Stimulated activated CD4-positive, alpha-beta T cell treated with anti-CD3 and anti-CD28 coated beads, TNF-alpha, amount 100 ng/mL, for 4 hours (primary cell): ENCODE results near the gene JARID2.

Experiments used
- DNase-seq, 3 experiments: peaks; one replicate each; pipeline ENCODE4 v3.0.0-alpha.2; 2020; ENCODE audit warnings: low read depth in 3 of 3

Gene JARID2

DNA sequence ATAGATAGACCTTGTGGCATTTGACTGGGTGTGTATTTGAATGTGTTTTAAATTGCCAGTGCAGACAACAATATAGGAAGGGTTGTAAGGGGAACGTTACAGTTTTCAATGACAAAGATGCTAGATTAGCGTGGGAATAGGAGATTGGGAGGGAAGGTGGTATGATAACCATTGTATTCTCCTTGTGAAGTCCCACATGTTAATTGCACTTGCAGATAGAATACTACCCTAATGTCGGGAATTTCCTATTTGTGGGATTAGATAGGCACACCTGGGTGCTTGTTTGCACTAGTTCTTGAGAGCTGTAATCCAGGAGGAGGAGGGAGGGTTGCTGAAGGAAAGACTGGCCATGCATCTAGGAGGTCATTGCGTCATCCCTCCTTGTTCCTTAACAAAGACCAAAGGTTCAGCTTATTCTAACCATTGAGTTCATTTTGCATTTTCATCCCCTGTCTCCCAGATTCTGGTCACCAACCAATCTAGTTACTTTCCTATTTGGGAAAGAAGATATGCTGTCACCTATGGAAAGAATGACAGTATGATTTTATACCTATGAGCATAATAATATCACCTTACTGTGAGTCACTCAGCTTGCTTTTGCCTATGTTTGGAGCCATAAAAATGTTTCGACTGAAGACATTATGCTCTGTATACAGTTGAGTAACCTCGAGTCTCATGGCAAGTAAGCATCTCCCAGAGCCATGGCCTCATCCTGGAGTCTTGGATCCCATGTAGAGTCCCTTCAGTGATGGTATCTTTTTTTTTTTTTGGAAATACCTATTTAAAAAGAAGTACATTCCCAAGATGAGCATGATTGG, 215.5 kb downstream of the JARID2 start:
- no peak for DNase-seq

DNA sequence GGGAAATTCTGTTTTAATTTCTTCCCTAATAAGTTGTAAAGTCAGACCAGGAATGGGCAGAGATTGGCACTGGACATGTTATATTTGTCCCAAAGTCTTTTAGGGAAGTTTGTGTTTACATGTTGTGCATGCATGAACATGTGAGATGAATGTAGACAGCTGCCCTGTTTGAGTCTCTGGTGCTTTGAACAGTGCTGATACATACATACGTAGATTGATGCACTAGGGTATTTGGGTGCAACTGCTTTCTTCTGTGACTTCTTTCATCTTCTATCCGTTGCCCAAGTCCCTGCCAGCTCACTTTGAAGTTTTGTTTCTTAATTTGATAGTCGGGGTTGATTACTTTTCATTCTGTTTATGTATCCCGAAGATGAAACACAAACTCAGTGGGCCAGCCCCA, 216.4 kb downstream of the JARID2 start:
- no peak for DNase-seq

DNA sequence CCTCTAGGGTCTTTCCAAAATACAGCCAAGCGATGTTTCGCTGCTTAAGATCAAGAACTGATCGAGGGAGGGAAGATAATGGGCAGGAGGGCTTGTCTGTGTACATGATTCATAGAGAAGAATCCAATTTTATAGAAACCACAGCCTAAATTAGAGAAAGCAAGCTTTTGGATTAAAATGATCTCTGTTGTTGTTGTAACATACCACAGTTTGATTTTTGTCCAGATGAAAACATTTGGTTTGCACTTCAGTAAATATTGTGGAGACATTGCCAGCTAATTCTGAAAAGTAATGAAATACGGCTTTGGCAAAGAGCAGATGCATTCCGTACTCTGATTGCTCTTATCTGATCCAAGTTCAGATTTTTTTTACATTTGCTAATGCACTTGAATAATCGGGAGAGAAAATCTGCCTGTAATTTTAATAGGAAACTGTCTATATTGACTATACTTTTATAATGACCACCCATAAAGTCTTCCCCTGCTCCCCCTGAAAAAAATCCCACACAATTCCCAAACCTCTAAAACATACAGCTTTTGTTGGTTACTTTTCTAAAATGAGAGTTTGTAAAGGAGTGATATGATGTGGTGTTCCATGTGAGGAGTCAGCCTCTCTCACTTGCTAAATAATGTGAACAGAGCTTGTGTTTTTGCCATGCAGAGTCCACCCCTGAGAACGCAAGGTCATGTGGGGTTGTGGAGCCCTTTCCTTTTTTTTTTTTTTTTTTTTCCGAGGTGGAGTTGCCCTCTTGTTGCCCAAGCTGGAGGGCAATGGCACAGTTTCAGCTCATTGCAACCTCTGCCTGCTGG, 217.1 kb downstream of the JARID2 start:
- DNase-seq = no peak

DNA sequence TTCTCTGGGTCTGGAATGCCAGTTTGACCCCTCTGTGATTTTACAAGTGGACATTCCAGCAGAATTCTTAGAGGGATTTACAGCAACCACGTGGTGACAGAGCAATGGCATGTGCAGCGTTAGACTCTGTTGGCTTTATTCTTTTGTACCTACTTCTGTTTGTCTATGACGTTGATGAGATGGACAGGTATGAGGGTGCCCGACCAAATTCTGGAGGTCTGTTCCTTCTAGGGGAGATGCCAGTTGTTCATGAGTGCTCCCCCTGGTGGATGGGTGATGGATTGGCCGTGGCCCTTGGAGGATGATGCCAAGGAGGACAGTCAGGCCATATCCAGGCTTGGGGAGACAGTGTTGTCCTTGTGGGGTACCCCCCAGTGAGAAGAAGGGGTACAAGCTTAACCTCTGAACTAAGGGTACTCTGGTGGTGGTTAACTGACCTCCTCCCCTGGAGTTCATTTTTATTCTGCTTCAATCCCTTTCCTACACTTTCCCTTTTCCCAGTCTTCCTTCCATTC, 218.4 kb downstream of the JARID2 start:
- DNase-seq = peak; percentile 20 to 44 (median 36)

DNA sequence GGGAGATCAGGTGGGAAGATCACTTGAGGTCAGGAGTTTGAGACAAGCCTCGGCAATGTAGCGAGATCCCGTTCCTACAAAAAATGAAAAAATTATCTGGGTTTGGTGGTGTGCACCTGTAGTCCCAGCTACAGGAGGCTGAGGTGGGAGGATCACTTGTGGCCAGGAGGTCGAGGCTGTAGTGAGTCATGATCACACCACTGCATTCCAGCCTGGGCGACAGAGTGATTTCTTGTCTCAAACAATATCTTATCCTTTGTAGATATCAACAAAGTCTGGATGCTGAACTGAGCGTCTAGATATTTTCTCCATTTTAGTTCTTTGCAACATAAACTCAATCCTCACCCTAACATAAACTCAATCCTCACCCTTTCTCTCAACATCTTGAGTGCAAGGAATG, 219.3 kb downstream of the JARID2 start:
- DNase-seq = no peak

DNA sequence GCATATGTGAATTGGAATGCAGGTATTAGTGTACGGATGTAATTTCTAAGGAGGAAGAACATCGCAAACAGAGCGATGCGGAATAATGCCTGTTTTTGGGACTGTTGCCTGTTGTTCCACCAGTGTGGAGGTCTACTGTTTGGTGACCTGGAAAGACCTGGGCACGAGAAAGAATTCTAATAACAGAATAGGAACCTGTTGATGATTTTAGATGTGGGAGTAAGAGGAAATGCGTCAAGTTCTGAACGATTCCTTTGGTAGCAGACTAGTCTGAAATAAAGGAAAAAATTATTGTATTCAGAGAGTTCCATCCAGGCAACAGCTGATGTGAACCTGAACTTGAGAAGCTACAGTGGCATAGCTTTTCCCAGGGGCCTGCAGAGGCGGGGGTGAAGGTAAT, 224.9 kb downstream of the JARID2 start:
- DNase-seq = no peak

DNA sequence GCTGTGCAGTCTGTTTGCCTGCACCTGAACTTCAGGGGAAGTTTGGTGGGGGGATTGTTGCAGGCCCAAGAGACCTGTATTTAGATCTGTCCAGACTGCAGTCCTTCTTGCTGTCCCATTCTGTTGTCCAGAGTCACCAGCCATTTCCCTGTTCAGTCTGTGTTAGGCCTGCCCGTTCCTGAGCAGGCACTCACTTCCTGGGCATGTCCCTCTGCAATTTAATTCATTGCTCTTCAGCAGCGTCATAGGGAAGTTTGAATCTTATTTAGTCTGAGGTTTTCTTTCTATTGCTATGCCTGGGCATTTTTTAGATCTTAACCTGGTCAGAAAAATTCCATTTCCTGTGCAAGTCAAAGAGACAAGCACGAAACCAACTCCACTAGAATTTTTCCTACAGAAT, 226.8 kb downstream of the JARID2 start:
- DNase-seq = no peak

DNA sequence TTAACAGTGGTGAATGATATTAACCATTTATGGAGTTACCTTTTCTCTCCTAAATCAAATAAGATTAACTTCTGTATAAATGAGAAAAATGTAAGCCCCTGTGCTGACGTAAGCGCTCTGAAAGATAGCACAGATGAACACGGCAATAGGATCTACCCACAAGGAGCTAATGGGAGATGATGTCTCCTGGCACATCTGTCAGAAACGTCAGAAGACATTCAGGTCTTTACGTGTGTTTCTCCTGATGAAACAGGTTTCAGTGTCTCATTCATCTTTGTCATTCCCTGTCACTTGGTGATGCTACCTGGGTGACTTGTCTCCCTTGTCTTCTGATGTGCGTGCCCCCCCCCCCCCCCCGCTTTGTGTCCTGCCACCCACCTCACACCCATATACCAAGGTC, 227.3 kb downstream of the JARID2 start:
- DNase-seq = no peak

DNA sequence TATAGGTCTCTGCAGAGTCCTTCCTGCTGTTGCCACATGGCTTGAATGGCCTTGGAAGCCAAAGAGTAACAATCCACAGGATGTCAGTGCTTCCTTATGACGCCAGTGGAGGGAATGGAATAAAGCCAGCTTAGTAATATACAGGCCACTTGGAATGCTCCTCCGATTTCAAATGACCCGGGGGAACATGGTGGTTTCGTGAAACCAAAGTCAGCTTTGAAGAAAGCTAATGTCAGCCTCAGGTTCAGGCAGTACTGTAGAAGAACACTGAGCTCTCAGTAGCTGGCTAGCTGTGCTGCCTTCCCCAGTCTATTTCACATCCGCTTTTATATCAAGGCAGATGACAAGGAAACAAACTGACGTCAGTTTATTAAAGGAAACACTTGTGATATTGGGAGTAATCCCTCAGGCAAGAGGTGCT, 227.9 kb downstream of the JARID2 start:
- no peak for DNase-seq

DNA sequence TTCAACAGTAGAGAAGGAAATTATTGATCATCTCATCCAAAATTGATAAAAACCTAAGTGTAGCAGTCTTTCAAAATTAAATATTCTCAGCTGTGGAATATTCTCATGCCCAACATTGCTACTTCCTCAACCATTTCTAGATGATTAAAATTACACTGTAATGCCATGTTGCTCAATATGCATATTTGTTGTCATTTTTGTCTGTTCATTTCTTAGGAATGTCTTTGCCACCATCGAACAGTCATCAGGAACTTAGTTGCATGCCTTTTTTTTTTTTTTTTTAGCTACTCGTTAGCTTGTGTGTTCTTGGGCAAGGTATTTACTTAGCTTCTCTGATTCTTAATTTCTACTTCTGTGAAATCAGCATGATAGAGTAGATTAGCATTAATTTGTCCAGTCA, 228.3 kb downstream of the JARID2 start:
- no peak for DNase-seq

DNA sequence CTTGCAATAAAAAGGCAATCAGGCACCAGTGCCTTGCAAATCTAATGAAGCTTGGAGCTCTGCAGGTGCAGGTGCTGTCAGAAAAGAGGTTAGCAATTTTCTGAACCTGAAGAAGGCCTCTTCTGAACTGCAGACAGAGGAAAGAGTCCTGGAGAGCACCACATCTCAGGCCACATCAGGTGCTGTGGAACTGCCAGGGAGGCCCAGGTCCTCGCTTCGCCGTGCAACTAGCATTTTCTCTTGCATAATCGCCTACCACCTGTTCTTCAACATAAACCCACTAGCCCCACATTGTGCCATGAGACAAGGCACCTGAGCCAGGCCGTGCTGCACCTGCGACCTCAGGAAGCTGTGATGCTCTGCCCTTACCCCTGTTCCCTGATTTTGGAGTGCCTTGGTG, 229.4 kb downstream of the JARID2 start:
- DNase-seq = no peak

DNA sequence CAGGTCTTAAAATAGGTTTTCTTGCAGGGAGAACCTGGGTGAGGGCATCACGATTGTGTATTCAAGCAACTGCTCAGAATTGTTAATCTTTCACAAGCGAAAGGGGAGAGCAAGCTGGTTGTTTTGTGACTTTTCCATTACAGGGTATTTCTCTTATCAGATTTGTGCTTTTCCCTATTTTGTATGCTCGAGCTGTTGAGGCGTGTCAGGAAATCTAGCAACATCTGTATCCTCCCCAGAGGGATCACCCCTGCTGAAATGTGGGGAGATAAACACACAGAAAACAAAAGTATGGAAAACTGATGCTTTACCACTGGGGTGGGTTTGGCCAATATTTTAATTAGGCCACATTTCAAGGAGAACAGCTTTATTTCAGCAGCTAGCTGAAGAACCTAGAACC, 230.0 kb downstream of the JARID2 start:
- no peak for DNase-seq

DNA sequence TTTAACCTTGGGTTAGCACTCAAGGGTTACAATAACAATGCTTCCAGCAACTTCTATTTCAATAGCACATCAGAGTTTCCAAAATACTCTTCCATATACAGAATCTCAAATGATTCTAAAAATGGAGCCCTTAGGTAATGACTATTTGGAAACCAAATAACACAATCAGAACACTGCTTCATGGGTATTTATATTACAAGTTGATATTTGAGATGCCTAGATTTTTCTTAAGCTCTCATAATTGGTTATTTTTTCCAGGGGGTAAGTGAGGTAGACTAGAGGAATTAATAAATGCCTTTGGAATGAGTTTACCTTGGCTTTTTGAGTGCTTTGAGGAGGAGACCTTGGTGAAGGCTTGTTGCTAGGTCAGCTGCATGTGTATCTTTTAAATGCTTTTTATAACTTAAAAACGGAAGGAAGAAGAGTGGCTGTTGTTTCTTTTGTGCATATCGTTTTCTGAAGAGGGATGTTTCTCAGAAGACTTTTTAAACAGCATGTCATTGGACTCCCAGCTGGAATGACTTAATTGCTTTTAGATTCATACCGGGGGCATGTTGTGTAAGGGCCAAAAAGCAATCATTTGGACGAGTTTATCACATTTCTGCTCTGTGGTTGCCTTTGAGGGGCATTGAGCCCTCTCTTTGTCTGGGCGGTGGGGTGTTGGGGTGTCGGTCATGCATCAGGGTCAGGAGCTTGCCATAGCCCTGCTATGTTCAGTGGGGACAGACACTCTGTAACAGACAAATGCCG, 230.9 kb downstream of the JARID2 start:
- DNase-seq = no peak

DNA sequence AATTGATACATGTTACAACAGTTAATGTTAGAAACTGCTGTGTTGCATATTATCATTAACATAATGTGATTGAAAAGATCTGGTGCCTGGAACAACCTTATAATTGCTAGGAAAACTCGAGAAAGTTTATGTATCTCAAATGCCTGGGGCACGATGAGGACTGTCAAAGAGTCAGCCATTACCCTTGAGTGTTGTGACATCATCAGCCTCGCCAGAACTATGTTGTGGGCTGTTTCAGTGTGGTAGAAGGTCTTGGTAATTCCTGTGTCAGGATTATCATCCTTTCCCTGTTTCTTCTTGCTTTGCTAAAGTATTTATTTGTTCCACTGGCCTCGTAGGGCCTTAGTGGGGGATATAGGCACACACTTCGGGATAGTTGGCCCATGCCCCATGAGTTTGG, 231.9 kb downstream of the JARID2 start:
- DNase-seq = no peak

DNA sequence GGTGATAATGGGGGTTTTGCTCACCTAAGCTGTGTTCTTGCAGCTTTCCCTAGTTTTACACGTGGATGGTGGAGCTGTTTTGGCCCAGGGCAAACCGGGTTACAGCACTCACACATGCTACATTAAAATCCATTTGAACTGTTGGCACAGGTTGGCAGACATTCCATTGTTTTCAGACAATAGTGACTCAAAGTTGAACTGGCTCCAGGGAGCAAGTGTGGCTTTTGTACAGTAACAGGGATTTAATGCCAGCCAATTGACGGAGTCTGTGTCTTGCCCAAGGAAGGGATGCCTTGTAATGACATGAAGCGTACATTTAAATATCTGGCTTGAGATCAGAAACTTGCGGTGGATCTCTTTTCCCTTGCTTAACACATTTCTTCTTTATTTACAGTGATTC, 233.9 kb downstream of the JARID2 start:
- no peak for DNase-seq

DNA sequence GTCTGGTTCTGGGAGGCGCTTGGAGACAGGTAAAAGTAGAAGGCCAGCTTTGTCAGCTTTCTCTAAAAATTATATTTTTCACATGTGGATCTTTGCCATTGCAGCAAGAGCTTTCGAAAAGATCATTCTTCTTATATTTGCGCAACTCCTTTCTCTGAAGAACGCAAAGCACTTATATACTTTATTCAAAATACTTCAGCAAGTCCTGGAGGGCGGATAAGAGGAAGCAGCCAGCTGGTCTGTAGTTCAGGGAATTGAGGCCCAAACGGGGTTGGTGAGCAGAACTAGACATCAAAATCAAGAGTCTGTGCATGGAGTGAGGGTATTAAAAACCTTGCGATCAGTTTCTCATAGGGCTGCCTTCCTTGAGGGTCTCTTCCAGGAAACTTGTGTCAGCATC, 234.7 kb downstream of the JARID2 start:
- DNase-seq = no peak

DNA sequence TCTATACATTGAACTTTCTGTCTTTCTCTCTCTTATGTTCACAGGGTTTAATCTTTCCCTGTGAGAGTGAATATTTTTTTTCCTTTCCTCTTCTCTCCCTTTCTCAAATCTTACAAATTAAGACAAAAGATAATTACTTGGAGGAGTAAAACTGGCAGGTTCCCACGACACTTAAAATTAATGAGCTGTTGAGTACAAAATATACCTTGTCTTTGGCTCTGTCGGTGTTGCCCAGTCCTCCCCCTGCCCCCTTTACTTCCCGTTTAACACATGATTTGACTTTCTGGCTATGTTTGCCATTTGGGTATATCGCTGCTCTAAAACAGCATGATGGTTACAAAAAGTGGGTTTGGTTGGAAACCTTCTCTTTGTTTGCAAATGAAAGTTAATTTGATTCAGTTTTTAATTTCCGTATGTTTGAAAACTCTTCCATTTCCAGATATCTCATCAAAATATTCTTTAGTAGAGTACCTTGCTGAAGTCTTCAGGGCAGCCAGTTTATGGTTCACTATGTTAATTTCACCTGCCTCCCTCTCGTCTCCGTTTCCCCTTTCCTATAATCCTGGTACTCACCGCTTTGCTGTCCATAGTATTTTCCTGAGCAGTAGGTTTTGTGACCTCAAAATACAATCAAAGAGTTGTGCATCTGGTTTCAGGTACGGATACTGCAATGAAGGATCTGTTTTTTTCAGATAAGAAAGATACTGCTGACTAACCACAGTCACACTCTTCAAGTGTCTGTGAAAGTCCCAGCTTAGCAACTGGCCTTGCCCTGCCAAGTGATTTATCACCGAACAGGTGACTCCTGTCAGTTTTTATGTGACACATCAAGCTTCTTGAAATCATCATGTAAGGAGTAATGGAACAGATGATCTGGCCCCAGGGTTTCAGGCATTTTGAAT, 235.8 kb downstream of the JARID2 start:
- DNase-seq = no peak

DNA sequence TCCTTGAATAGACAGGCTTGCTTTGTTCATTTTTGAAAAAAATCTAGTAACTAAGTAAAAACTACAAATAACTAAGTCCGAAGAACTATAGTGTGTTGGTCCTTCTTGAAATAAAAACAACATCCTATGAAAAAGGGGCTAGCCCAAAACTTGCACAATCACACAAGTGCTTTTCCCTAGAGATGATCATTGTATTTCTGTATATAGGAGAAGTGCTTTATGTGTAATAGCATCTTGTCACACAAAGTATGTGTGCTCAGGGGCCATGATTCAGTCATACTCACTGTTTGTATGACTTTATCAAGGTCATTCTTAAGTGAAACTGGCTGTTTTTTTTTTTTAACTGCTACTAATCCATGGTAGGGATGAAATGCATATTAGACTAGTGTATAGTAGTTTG, 237.2 kb downstream of the JARID2 start:
- no peak for DNase-seq

DNA sequence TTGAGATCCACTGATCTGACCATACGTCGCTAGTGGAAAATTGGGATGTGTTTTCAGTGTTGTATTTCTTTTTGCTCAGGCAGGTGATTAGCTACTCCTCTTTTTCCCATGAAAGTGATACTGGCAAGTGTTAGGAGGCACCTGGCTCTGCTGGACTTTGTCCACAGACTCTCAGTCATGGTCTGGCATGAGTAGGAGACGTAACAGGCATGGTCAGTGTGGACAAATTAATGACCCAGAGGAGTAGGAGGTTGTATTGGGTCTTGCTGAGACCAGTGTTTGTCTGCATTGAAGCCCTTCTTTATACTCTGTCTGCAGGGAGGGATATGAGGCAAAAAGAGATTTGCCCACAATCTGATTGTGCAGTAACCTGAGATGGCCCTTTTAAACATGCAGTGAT, 238.3 kb downstream of the JARID2 start:
- DNase-seq = no peak

DNA sequence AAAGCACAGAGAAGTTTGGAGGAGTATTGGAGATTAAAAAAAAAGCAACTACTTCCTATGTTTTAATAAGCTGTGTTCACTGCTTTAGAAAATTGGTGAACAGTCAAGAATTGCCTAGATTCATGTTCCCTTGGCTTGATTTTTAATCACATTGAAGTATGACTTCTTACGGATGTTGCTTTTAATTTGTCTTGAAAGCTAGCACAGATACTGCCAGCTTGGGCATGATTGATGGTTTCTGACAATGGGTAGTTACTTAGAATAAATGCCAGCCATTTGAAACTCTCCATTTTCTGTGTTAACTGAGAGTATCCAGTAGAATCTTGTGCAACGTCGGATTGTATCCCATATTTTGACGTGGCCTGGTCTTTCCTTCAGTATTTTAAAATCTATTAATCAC, 239.0 kb downstream of the JARID2 start:
- DNase-seq = no peak

DNA sequence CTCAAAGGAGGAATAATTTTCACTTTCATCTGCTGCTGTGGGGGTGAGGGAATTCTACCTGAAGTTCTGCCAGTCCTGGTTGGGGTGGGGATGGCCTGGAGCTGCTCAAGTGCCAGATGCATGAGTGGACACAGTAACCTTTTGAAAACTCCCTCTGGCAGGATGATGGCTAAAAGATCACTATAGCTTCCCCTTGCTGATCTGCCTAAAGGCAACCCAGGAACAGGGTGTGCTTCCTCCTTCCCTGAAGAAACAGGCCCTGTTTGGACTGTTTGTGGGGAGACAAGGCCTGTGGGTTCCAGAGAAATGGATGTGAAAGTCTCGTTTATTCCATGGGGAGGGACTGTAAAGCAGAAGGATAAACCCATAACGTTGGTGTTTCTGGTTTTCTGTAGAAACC, 240.1 kb downstream of the JARID2 start:
- no peak for DNase-seq
